Measurements from ENCODE around the gene CDK5R2.

CDK5R2 gene

DNA sequence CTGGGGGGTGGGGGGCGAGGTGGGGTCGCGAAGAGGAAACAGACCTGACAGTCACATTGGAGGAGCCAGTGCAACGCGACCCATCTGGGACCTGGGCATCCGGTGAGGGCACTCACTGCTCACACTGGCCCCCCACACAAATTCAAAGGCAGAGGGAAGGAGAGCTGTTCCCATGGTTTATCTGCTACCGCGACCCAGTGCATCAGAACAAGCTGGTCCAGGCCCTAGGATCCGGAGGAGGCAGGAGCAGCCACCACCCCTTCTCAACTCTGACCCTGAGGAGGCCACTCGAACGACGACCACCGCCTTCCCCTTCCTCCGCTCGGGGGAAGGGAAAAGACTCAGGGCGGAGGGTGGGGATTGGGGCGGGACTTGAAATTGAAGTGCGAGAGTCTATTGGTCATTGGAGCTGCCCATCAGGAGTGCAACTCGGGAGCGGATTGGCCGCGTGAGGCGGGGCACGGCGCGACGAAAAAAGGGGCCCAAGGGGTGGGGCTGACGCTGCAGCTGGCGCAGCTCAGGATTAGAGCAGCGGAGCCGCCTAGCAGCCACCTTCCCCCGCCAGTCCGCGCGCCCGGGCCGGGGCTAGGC lies at the start of gene CDK5R2:
Gene CDK5R2 (plus strand): TSS at position 526 of the 591 bp plus-strand sequence. CDS start 155 bp downstream, outside the sequence.
- DNase-seq (ENCODE audit: low read depth) = peak; percentile 33
- H3K4me3 ChIP-seq (ENCODE audit: control insufficient read depth, low read depth, low read length) = peak within 1 kb of the TSS; percentile 4
- TF ChIP-seq, protein P1, sequence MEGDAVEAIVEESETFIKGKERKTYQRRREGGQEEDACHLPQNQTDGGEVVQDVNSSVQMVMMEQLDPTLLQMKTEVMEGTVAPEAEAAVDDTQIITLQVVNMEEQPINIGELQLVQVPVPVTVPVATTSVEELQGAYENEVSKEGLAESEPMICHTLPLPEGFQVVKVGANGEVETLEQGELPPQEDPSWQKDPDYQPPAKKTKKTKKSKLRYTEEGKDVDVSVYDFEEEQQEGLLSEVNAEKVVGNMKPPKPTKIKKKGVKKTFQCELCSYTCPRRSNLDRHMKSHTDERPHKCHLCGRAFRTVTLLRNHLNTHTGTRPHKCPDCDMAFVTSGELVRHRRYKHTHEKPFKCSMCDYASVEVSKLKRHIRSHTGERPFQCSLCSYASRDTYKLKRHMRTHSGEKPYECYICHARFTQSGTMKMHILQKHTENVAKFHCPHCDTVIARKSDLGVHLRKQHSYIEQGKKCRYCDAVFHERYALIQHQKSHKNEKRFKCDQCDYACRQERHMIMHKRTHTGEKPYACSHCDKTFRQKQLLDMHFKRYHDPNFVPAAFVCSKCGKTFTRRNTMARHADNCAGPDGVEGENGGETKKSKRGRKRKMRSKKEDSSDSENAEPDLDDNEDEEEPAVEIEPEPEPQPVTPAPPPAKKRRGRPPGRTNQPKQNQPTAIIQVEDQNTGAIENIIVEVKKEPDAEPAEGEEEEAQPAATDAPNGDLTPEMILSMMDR (IDR thresholded peaks at IDR 0.05; ENCODE audit: control insufficient read depth, insufficient read depth, low read depth, low read length, missing control alignments) = no peak

DNA sequence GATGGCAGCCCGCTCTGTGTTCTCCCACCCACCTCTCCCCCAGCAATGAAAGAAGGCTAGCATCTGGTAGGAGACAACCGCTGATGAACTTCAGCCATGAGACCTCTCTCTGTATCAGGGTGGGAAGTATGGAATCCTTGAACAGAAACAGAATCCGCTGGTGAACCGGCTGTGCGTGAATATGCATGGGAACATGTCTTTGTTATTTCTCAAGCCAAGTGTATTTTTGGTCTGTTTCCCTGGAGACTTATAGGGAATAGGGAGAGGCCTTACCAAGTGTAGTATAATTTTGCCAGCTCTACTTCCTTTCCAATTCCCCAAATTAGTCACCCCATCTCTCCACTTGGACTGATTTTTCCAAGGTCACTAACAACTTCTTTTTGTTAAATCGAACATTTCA lies 48.7 kb upstream of the CDK5R2 start:
- no peak overlapping the region for H3K4me3 ChIP-seq (ENCODE audit: control insufficient read depth, low read depth, low read length)
- DNase-seq (ENCODE audit: low read depth) = no peak
- TF ChIP-seq, protein P1 (IDR thresholded peaks at IDR 0.05; ENCODE audit: control insufficient read depth, insufficient read depth, low read depth, low read length, missing control alignments) = no peak

DNA sequence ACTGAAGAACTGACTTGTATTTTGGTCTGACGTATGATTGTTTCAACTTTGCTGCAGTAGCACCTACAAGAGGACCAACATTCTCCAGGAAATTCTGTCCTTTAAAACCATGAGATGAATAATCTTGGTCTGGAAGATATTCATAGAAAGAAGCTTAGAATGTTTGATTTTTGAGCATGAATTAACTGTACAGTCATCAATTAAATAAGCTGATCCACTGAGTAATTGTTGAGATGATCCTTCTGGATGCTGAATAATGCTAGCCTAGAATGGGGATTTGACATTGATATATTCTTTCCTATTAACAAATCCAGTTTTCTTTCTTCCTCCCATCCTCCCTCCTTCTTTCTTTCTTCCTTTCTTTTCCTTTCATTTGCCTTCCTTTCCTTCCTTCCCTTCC lies 39.0 kb upstream of the CDK5R2 start:
- TF ChIP-seq, protein P1 (IDR thresholded peaks at IDR 0.05; ENCODE audit: control insufficient read depth, insufficient read depth, low read depth, low read length, missing control alignments) = no peak
- no peak overlapping the region for H3K4me3 ChIP-seq (ENCODE audit: control insufficient read depth, low read depth, low read length)
- no peak for DNase-seq (ENCODE audit: low read depth)

DNA sequence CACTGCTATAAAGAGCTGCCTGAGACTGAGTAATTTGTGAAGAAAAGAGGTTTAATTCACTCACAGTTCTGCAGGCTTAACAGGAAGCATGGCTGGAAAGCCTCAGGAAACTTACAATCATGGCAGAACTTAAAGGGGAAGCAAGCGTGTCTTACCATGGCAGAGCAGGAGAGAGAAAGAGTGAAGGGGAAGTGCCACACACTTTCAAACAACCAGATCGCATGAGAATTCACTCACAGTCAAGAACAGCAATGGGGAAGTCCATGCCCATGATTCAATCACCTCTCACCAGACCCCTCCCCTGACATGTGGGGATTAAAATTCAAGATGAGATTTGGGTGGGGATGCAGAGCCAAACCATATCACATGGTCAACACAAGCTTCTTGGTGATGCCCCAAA lies 34.7 kb upstream of the CDK5R2 start:
- no peak for DNase-seq (ENCODE audit: low read depth)
- no peak overlapping the region for H3K4me3 ChIP-seq (ENCODE audit: control insufficient read depth, low read depth, low read length)
- TF ChIP-seq, protein P1 (IDR thresholded peaks at IDR 0.05; ENCODE audit: control insufficient read depth, insufficient read depth, low read depth, low read length, missing control alignments) = no peak

DNA sequence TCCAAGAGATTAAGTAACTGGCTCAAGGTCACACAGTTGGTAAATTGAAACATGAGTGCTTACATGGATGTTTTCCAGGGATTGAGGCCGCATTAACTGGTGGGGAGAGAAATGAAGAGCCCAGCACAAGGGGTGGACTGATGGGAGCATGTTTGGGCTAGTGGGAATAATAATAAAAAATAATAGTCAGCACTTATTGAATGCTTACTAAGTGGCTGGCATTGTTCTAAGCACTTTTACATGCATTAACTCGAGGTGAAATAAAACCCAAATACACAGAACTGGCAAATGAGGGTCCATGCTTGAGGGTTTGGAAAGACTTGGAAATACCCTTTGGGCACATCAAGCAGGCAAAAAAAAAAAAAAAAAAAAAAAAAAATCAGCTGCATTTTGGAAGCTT lies 34.0 kb upstream of the CDK5R2 start:
- no peak for DNase-seq (ENCODE audit: low read depth)
- TF ChIP-seq, protein P1 (IDR thresholded peaks at IDR 0.05; ENCODE audit: control insufficient read depth, insufficient read depth, low read depth, low read length, missing control alignments) = no peak
- no peak overlapping the region for H3K4me3 ChIP-seq (ENCODE audit: control insufficient read depth, low read depth, low read length)

DNA sequence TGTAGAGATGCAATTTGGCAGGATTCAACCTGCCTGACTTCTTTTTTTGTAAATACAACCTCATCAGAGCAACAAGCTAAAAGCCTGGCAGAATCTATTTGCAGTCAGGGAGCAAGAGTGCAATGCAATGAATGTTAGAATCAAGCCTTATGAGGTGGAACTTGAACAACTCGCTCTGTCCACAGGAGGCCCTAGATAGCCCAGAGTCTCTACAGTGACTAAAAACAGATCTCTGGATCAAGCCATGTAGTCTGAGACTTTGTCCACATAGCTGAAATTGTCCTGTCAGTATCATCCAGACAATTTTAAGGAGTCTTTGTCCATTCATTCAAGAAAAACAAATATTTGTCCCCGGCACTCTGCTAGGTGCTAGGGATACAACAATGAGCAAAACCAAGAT lies 32.0 kb upstream of the CDK5R2 start:
- TF ChIP-seq, protein P1 (IDR thresholded peaks at IDR 0.05; ENCODE audit: control insufficient read depth, insufficient read depth, low read depth, low read length, missing control alignments) = no peak
- H3K4me3 ChIP-seq (ENCODE audit: control insufficient read depth, low read depth, low read length) = no peak overlapping the region
- no peak for DNase-seq (ENCODE audit: low read depth)
